GM19463 (cell line): ENCODE data around the gene PCMTD2.
"Not testable (repeated sequence)": the region's sequence is repeated elsewhere in the genome, so short reads cannot be mapped to it uniquely, and the experiment has no call there.

Source experiments
- ATAC-seq: cut with Tn5 transposase; IDR thresholded peaks from one replicate; pipeline ENCODE4 v1.9.1; 2021; ENCODE audit warnings: mild to moderate bottlenecking, moderate library complexity; ENCODE audit not compliant: unreplicated experiment

The PCMTD2 gene

GRCh38 chr20:64285579-64286446 lies 30.3 kb downstream of the PCMTD2 start:
- peak; percentile 89 for ATAC-seq

DNA sequence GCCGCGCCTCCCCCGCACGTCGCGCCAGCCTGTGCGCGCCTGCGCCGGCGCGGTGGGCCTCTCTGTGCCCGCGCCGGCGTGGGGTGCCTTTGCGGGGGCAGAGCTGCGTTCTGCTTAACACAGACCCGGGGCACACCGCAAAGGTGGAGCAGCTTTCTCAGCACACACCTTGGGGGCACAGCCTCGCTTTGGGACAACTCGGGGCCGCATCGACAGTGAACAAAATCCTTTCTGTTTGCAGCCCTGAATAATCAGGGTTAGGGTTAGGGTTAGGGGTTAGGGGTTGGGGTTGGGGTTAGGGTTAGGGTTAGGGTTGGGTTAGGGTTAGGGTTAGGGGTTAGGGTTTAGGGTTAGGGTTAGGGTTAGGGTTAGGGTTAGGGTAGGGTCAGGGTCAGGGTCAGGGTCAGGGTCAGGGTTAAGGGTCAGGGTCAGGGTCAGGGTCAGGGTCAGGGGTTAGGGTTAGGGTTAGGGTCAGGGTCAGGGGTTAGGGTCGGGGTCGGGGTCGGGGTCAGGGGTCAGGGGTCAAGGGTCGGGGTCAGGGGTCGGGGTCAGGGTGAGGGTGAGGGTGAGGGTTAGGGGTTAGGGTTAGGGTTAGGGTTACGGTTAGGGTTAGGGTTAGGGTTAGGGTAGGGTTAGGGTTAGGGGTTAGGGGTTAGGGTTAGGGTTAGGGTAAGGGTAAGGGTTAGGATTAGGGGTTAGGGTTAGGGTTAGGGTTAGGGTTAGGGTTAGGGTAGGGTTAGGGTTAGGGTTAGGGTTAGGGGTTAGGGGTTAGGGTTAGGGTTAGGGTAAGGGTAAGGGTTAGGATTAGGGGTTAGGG lies 31.1 kb downstream of the PCMTD2 start:
- not testable (repeated sequence) for ATAC-seq

DNA sequence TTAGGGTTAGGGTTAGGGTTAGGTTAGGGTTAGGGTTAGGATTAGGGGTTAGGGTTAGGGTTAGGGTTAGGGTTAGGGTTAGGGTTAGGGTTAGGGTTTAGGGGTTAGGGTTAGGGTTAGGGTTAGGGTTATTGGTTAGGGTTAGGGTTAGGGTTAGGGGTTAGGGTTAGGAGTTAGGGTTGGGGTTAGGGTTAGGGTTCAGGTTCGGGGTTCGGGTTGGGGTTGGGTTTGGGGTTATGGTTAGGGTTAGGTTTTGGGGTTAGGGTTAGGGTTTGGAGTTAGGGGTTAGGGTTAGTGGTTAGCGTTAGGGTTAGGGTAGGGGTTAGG lies 31.7 kb downstream of the PCMTD2 start:
- ATAC-seq = not testable (repeated sequence)

GRCh38 chr20:64292167-64292566 lies 36.6 kb downstream of the PCMTD2 start:
- not testable (repeated sequence) for ATAC-seq

GRCh38 chr20:64303086-64303485 lies 47.5 kb downstream of the PCMTD2 start:
- ATAC-seq = not testable (repeated sequence)

DNA sequence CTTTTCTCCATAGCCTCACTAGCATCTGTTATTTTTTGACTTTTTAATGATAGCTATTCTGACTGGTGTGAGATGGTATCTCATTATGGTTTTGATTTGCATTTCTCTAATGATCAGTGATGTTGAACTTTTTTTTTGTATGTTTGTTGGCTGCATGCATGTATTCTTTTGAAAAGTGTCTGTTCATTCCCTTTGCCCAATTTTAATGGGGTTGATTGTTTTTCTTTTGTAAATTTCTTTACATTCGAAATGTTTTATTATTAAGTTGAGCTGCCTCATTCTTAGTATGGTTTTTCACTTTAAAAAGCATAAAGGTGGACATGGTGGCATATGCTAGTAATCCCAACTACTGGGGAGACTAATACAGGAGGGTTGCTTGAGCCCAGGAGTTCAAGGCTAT lies 58.2 kb downstream of the PCMTD2 start:
- ATAC-seq = not testable (repeated sequence)

DNA sequence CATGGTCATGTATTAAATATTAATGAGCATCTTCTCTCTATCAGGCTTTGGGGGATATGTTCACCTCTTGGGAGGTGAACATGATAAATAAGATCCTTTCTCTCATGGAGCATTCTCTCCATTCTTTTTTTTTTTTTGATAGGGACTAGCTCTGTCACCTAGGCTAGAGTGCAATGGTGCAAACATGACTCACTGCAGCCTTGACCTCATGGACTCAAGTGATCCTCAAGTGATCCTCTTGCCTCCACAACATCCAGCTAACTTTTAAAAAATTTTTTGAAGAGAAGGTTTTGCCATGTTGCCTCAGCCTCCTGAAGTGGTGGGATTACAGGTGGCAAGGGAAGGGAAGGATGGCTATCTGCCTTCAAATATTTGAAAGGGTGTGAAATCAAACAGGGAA lies 59.8 kb downstream of the PCMTD2 start:
- not testable (repeated sequence) for ATAC-seq

DNA sequence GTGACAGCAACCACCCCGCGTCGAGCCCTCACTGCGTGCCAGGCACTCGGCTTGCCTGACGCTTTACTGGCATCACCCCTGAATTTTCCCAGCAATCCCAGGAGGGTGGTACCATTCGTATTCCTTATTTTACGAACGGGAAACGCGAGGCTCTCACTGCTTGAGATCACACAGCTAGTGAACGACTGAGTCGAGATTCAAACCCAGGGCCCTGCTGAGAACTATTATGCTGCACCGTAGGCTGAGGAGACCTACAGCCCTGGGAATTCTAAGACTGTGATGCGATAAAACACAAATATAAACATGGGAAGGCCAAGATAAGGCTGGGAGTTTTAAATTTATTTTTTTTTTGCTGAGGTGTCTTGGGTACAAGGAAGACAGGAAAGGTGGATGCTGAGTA lies 60.3 kb downstream of the PCMTD2 start:
- not testable (repeated sequence) for ATAC-seq

- ATAC-seq = not testable (repeated sequence)
These were observed 61.0 kb downstream of the PCMTD2 start for GRCh38 chr20:64316415-64317083.

- not testable (repeated sequence) for ATAC-seq
These were observed 61.8 kb downstream of the PCMTD2 start for GRCh38 chr20:64317331-64317730.

- ATAC-seq = not testable (repeated sequence)
These were observed 62.5 kb downstream of the PCMTD2 start for GRCh38 chr20:64318056-64318455.

DNA sequence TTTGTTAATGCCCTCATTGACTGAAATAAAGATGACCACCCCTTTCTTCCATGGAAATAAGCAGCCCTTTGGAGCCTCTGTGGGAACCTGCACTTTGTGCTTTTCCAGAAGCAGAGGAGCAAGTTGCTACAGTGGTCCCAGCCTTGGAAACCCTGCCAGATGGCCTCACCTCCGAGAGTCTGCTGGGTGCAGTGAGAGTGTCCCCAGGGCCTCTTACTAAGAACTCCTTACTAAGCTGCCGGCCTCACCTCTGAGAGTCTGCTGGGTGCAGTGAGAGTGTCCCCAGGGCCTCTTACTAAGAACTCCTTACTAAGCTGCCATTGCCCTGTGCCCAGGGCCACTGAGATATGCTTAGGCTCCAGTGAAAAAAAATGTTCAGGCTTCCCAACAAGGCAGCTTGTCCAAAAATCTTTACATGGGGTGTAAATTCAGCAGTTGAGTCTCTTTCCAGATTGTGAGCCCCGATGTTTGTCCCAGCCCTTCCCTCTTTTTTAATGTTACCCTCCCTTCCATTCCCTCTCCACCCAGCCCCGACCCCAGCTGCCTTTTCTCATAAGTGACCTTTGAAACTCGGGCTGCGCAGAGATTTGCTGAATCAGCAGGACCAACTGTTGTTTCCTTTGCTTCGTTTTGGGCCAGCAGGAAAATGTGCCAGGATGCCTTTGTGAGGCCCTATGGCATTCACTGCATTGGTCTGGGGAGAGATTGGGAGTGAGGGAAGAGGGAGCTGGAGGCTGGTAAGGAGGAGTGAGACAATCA lies 66.7 kb downstream of the PCMTD2 start:
- ATAC-seq = not testable (repeated sequence)
